ENCODE measurements around the gene POMGNT2. TPM values are rescaled to one million over a fixed set of nuclear protein-coding genes. Genes with fewer than 3 reads are reported as not detected.

POMGNT2 gene
- total RNA-seq, 2 experiments from 2014 or later: 6.8 to 8.4 TPM

DNA sequence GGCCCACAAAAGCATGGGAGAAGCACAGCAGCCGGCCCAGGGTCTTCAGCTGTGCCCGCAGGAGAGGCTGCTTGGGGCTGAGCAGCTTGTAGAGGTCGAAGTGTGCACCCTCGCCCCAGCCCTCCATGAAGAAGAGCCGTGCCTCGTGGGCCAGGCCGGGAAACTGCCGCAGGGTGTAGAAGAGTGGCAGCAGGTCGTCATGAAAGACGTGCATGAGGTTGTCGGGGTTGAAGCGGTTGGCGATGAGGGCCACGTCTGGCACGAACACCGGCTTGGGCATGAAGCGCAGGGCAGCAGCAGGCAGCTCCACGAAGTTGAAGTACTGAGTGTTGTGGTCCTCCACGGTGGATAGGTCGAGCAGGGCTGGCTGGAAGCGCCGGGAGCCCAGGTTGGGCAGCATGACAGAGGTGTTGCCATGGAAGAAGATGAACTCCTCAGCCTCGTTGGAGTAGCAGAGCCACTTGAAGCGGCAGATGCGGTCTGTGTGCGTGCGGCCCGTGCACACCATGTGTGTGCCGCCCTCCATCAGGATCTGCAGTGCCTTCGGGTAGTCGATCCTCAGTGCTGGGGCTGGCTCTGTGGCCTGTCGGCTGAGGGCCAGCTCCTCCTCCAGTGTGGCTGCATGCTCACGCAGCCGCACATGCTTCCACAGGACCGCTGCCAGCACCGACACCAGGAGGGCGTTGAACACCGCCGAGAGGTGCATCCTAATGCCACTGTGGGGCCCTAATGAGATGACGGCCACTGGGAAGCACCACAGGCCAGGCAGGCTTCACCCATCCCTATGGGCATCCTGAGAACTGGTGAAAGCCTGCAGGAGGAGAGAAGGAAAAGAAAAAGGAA, 24.9 kb downstream of the POMGNT2 start:
- H3K4me3 Mint-ChIP-seq: no peak overlapping the region
- TF ChIP-seq, protein P1, sequence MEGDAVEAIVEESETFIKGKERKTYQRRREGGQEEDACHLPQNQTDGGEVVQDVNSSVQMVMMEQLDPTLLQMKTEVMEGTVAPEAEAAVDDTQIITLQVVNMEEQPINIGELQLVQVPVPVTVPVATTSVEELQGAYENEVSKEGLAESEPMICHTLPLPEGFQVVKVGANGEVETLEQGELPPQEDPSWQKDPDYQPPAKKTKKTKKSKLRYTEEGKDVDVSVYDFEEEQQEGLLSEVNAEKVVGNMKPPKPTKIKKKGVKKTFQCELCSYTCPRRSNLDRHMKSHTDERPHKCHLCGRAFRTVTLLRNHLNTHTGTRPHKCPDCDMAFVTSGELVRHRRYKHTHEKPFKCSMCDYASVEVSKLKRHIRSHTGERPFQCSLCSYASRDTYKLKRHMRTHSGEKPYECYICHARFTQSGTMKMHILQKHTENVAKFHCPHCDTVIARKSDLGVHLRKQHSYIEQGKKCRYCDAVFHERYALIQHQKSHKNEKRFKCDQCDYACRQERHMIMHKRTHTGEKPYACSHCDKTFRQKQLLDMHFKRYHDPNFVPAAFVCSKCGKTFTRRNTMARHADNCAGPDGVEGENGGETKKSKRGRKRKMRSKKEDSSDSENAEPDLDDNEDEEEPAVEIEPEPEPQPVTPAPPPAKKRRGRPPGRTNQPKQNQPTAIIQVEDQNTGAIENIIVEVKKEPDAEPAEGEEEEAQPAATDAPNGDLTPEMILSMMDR (IDR thresholded peaks at IDR 0.05): no peak
- intact Hi-C loops (cut with DNase I, micrococcal nuclease): no loop called here
- peaks cover 0 to 19% of the 10 kb centered on the region in 2 experiments for H3K9me3 ChIP-seq (ENCODE audit: control insufficient read depth in 1 of 2, insufficient read depth in 1 of 2, low read length in 2 of 2)
- H3K36me3 ChIP-seq (ENCODE audit: insufficient read depth, low read length): peaks cover 29% of the 10 kb centered on the region
- H3K36me3 Mint-ChIP-seq (ENCODE audit: low read depth): peaks cover 72% of the 10 kb centered on the region
- H3K9me3 Mint-ChIP-seq: peaks cover 5% of the 10 kb centered on the region
- H3K27ac Mint-ChIP-seq: no peak overlapping the region
- no peaks in the 10 kb centered on the region for H3K4me1 ChIP-seq (ENCODE audit: insufficient read depth, low read length)
- ChIA-PET CTCF (no interaction called here), POLR2A (no interaction called here)
- H3K4me1 Mint-ChIP-seq (ENCODE audit: low read depth): no peaks in the 10 kb centered on the region
- DNase-seq (no peak), ATAC-seq (ENCODE audit: poor library complexity) (no peak)
- H3K27me3 Mint-ChIP-seq: no peaks in the 10 kb centered on the region
- H3K27ac ChIP-seq (ENCODE audit: low read depth in 1 of 2, low read length in 2 of 2): no peak overlapping the region
- no peak overlapping the region for H3K4me3 ChIP-seq (ENCODE audit: low read length)
- H3K27me3 ChIP-seq (ENCODE audit: control insufficient read depth in 1 of 2, insufficient read depth in 2 of 2, low read length in 2 of 2): no peaks in the 10 kb centered on the region

DNA sequence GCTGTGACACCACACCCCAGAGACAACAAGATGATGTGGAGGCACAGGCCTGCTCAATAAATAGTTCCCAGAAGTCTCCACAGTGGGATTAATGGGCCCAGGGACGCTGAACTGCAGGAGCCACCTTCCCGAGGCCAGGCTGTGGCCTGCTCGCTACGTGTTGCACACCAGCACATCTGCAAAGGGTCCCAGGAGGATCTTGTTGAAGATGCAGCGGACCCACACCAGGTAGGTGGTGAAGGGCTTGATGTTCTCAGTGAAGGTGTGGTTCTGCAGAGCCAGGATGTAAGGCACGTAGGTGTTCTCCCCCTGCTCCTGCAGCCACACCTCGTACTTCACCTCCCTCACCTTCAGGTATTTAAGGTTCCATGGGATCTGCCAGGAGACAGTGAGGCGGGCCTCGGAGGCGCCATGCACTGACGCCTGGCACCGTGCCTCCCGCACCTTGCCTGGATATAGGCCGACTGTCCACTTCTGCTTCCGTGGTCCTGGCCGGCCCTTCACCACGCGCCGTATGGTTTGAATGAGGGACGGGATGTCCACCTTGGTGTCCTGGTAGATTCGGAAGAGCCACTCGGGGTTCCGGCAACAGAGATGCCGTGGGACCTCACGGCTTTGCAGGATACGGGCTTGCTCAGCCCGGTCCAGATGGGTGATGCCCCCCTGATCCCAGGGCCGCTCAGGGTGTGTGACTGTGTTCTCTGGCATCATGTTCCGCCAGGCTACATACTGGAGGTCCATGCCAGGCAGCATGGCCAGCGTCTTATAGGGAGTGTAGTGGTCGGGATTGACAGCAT, 26.1 kb downstream of the POMGNT2 start:
- Histone ChIP-seq H3K4me1 (ENCODE audit: insufficient read depth, low read length) (no peaks in the 10 kb centered on the region), H3K36me3 (ENCODE audit: insufficient read depth, low read length) (peaks cover 29% of the 10 kb centered on the region), H3K27ac (ENCODE audit: low read depth in 1 of 2, low read length in 2 of 2) (no peak overlapping the region), H3K4me3 (ENCODE audit: low read length) (no peak overlapping the region), H3K9me3 (ENCODE audit: control insufficient read depth in 1 of 2, insufficient read depth in 1 of 2, low read length in 2 of 2) (peaks cover 0 to 19% of the 10 kb centered on the region in 2 experiments), H3K27me3 (ENCODE audit: control insufficient read depth in 1 of 2, insufficient read depth in 2 of 2, low read length in 2 of 2) (no peaks in the 10 kb centered on the region)
- ATAC-seq (ENCODE audit: poor library complexity) (no peak), DNase-seq (no peak)
- CTCF ChIA-PET: no interaction called here
- Mint-ChIP-seq H3K4me3 (no peak overlapping the region), H3K36me3 (ENCODE audit: low read depth) (peaks cover 68% of the 10 kb centered on the region), H3K4me1 (ENCODE audit: low read depth) (no peaks in the 10 kb centered on the region), H3K27me3 (no peaks in the 10 kb centered on the region), H3K9me3 (peaks cover 5% of the 10 kb centered on the region), H3K27ac (no peak overlapping the region)
- TF ChIP-seq, protein P1 (IDR thresholded peaks at IDR 0.05): no peak
- POLR2A ChIA-PET: no interaction called here
- intact Hi-C loops (cut with DNase I, micrococcal nuclease): no loop called here

DNA sequence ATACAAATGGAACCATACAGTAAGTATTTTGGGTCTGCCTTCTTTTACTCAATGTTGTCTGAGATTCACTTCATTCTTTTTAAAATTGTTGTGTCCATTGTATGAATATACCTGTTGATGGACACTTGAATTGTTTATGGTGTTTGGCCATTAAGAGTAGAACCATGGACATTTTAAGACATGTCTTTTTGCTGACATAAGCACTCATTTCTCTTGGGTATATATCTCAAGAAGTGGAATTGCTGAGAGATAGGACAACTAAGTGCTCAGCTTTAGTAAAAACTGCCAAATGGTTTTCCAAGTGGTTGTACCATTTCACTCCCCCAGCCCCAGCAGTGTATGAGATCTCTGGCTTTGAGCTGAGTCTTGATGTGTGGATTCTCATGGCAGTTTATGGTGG, 28.2 kb downstream of the POMGNT2 start:
- Histone ChIP-seq H3K4me3 (ENCODE audit: low read length) (no peak overlapping the region), H3K9me3 (ENCODE audit: control insufficient read depth in 1 of 2, insufficient read depth in 1 of 2, low read length in 2 of 2) (peaks cover 0 to 19% of the 10 kb centered on the region in 2 experiments), H3K27ac (ENCODE audit: low read depth in 1 of 2, low read length in 2 of 2) (no peak overlapping the region), H3K27me3 (ENCODE audit: control insufficient read depth in 1 of 2, insufficient read depth in 2 of 2, low read length in 2 of 2) (no peaks in the 10 kb centered on the region), H3K4me1 (ENCODE audit: insufficient read depth, low read length) (no peaks in the 10 kb centered on the region), H3K36me3 (ENCODE audit: insufficient read depth, low read length) (peaks cover 27% of the 10 kb centered on the region)
- TF ChIP-seq, protein P1 (IDR thresholded peaks at IDR 0.05): no peak
- POLR2A ChIA-PET: no interaction called here
- no peak for DNase-seq
- Mint-ChIP-seq H3K9me3 (no peaks in the 10 kb centered on the region), H3K4me3 (no peak overlapping the region), H3K4me1 (ENCODE audit: low read depth) (no peaks in the 10 kb centered on the region), H3K27me3 (no peaks in the 10 kb centered on the region), H3K27ac (no peak overlapping the region), H3K36me3 (ENCODE audit: low read depth) (peaks cover 51% of the 10 kb centered on the region)
- no peak for ATAC-seq (ENCODE audit: poor library complexity)
- intact Hi-C loops (cut with DNase I, micrococcal nuclease): no loop called here
- CTCF ChIA-PET: no interaction called here
